Breast epithelium (tissue), 3 donors: Measurements from ENCODE around the gene BMAL2.

ENCODE experiments used
- CTCF ChIP-seq, 3 donors: fragments of 450-650 bp; IDR thresholded peaks; one replicate each; pipeline ENCODE4 v1.5.1; 2016 to 2017; ENCODE audit warnings: antibody characterized with exemption in 3 of 3, mild to moderate bottlenecking in 3 of 3, moderate library complexity in 3 of 3
- POLR2A ChIP-seq: fragments of 450-650 bp; IDR thresholded peaks from one replicate; pipeline ENCODE4 v1.6.1; 2016; ENCODE audit warnings: antibody characterized with exemption, mild to moderate bottlenecking, moderate library complexity

GRCh38 chr12:27340971-27341370 lies 8.3 kb downstream of the BMAL2 start:
- TF ChIP-seq CTCF (IDR thresholded peaks at IDR 0.05) (no peak), POLR2A (no peak)
